ENCODE results near the gene CSNK2B.

The CSNK2B gene

DNA sequence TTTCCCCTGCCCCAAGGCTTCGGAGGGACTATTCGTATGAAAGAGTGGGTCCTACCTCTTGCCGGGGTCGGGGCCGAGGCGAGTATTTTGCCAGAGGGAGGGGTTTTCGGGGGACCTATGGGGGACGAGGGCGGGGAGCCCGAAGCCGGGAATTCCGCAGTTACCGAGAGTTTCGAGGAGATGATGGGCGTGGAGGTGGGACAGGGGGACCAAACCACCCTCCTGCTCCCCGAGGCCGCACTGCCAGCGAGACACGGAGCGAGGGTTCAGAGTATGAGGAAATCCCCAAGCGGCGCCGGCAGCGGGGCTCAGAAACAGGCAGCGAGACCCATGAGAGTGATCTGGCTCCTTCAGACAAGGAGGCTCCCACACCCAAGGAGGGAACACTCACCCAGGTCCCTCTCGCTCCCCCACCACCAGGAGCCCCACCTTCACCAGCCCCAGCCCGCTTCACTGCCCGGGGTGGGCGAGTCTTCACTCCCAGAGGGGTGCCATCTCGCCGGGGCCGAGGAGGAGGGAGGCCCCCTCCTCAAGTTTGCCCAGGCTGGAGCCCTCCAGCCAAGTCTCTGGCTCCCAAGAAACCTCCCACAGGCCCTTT, 34.1 kb upstream of the CSNK2B start:
- no peak for ATAC-seq

DNA sequence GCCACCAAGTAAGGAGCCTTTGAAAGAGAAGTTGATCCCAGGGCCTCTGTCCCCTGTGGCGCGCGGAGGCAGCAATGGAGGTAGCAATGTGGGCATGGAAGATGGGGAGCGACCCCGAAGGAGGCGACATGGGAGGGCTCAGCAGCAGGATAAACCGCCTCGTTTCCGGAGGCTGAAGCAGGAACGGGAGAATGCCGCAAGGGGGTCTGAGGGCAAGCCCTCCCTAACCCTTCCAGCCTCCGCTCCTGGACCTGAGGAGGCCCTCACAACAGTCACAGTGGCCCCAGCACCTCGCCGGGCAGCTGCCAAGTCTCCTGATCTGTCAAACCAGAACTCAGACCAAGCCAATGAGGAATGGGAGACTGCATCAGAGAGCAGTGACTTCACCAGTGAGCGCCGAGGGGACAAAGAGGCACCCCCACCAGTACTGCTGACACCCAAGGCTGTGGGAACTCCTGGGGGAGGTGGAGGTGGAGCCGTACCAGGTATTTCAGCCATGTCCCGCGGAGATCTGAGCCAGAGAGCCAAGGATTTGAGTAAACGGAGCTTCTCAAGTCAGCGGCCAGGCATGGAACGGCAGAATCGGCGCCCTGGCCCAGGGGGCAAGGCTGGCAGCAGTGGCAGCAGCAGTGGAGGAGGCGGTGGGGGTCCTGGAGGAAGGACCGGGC, 33.5 kb upstream of the CSNK2B start:
- H3K36me3 Mint-ChIP-seq: peaks cover 100% of the 10 kb centered on the region

More for the DNA sequence above, 34.1 kb upstream of the CSNK2B start:
- peaks cover 29% of the 10 kb centered on the region for H3K4me1 Mint-ChIP-seq
- no peak overlapping the region for H3K4me3 Mint-ChIP-seq
- no peak for DNase-seq (ENCODE audit: low spot score in 2 of 2)
- H3K9me3 Mint-ChIP-seq: no peaks in the 10 kb centered on the region
- peak overlapping the region; percentile 83 for H3K27ac Mint-ChIP-seq
- H3K36me3 Mint-ChIP-seq: peaks cover 100% of the 10 kb centered on the region

DNA sequence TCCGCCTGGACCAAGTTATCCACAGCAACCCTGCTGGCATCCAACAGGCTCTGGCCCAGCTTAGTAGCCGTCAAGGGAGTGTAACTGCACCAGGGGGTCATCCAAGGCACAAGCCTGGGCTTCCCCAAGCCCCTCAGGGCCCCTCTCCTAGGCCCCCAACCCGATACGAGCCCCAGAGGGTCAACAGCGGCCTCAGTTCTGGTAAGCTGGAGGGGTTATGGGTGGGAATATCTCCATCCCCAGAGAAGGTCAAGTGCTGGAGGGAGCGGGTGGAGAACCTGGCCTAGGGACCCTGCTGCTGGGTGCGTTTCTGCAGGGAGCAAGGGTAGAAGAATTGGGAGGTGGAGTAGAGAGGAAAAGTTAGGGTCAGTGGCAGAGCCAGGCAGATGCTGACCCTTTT, 32.4 kb upstream of the CSNK2B start:
- H3K36me3 Mint-ChIP-seq: peaks cover 100% of the 10 kb centered on the region
- H3K9me3 Mint-ChIP-seq: no peaks in the 10 kb centered on the region
- DNase-seq (ENCODE audit: low spot score in 2 of 2) (no peak), ATAC-seq (no peak)
- H3K4me3 Mint-ChIP-seq: no peak overlapping the region
- H3K4me1 Mint-ChIP-seq: peaks cover 15% of the 10 kb centered on the region
- peak overlapping the region; percentile 83 for H3K27ac Mint-ChIP-seq

More for the DNA sequence above, 33.5 kb upstream of the CSNK2B start:
- DNase-seq (ENCODE audit: low spot score in 2 of 2) (no peak), ATAC-seq (no peak)
- Mint-ChIP-seq H3K4me3 (no peak overlapping the region), H3K27ac (peak overlapping the region; percentile 83), H3K9me3 (no peaks in the 10 kb centered on the region), H3K4me1 (peaks cover 23% of the 10 kb centered on the region)

DNA sequence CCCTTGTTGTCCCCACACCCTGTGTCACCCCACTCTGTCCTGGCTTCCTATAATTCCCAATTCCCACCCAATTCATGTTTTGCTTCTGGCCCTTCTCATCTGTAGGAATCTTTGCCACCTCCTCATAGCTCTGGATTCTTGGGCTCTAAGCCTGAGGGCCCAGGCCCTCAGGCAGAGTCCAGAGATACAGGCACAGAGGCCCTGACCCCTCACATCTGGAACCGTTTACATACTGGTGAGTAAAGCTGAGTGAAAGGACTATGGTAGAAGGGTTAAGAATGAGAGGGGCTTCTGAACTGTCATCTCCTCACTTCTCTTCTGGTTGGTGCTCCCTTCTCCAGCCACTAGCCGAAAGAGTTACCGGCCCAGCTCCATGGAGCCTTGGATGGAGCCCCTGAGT, 31.7 kb upstream of the CSNK2B start:
- ATAC-seq (no peak), DNase-seq (ENCODE audit: low spot score in 2 of 2) (no peak)
- Mint-ChIP-seq H3K27ac (peak overlapping the region; percentile 38), H3K4me1 (peaks cover 15% of the 10 kb centered on the region), H3K36me3 (peaks cover 100% of the 10 kb centered on the region), H3K9me3 (no peaks in the 10 kb centered on the region), H3K4me3 (no peak overlapping the region)

DNA sequence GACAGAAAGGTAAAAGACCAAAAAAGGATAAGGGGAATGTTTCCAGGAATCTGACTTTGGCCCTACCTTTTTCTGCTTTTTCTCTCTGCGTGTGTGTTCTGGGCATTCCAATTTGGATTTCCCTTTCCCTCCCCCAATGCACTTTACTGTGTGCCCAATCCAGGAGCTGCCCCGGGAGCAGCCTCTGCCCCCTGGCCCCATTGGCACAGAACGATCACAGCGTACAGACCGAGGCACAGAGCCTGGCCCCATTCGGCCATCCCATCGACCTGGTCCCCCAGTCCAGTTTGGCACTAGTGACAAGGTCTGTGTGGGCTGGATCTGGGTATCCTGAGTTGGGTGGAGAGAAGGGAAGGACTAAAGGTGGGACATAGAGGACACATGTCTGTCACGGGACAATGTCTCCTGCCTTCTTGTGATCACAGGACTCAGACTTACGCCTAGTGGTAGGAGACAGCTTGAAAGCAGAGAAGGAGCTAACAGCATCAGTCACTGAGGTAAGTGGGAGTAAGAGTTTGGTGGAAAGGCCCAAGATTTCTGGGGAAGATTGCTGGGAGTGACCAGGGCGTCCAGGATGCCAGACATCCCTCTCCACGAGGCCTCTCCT, 30.8 kb upstream of the CSNK2B start:
- ATAC-seq: no peak
- H3K36me3 Mint-ChIP-seq: peaks cover 100% of the 10 kb centered on the region
- peaks cover 21% of the 10 kb centered on the region for H3K4me1 Mint-ChIP-seq

DNA sequence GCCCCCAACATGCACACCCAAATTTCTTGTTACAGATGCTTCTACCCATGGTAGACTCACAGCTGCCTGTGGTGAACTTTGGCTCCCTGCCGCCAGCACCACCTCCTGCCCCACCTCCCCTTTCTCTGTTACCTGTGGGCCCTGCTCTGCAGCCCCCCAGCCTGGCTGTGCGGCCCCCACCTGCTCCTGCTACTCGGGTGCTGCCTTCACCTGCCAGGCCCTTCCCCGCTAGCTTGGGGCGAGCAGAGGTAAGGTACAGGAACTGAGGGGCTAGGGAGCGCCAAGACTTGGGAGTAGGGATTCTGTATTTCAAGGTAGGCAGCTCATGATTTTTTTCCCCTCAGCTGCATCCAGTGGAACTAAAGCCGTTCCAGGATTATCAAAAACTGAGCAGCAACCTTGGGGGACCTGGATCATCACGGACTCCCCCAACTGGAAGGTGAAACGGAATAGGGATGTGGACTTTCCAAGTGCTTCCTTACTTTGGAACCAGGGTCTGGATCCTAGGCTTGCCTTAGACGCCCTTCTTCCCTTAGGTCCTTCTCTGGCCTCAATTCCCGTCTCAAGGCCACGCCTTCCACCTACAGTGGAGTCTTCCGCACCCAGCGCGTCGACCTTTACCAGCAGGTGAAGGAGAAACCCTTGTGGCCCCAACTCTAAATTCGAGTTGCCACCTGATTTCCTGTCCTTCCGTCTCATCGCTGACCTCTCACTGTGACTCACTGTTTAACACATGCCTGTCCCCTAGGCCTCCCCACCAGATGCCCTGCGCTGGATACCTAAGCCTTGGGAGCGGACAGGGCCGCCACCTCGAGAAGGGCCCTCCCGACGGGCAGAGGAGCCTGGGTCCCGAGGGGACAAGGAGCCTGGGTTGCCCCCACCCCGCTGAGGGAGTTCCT, 28.9 kb upstream of the CSNK2B start:
- Mint-ChIP-seq H3K27ac (peak overlapping the region; percentile 38), H3K9me3 (no peaks in the 10 kb centered on the region), H3K4me1 (peaks cover 23% of the 10 kb centered on the region), H3K4me3 (no peak overlapping the region), H3K36me3 (peaks cover 100% of the 10 kb centered on the region)
- no peak for ATAC-seq
- DNase-seq (ENCODE audit: low spot score in 2 of 2): no peak

More for the DNA sequence above, 30.8 kb upstream of the CSNK2B start:
- Mint-ChIP-seq H3K4me3 (no peak overlapping the region), H3K27ac (peak overlapping the region; percentile 38), H3K9me3 (no peaks in the 10 kb centered on the region)
- DNase-seq (ENCODE audit: low spot score in 2 of 2): no peak

DNA sequence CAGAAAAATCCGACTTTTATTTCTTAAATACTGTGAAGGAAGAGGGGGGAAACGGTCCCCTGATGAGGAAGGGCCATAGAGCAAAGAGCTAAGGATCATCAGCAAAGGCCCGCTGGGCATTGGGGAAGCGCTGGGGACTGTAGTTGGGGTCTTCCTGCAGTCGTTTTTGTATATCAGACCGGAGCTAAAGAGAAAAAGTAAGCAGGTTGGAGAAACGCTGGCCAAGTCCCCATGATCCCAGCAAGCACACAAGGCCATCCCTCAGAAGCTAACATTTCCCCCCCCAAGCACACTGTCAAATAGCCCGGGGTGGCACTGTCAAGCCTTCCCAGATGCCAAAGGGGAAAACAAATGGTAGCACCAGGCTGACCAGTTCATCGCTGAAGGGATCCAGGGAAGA, 26.8 kb upstream of the CSNK2B start:
- ATAC-seq: no peak
- no peak for DNase-seq (ENCODE audit: low spot score in 2 of 2)
- H3K4me1 Mint-ChIP-seq: peaks cover 11% of the 10 kb centered on the region
- H3K4me3 Mint-ChIP-seq: no peak overlapping the region
- H3K36me3 Mint-ChIP-seq: peaks cover 100% of the 10 kb centered on the region
- peak overlapping the region; percentile 81 for H3K27ac Mint-ChIP-seq
- no peaks in the 10 kb centered on the region for H3K9me3 Mint-ChIP-seq

DNA sequence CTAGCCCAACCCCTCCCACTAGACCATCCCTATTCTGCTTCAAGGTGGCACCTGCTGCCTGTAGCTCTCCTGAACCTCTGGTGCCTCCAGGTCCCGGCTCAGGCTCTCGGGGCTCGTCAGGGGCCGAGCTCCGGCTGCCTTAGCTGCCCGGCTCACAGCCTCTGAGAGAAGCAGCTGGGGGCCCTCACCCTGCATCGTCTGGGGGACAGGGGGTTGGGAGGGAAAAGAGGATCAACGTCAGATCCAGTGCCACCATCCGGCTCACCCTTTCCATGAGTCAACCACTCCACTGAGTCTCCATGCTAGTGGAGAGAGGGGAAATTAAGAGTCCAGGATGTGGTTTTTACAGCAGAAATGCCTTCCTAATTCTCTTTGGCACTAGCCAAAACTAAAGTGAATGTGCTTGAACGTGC, 26.4 kb upstream of the CSNK2B start:
- DNase-seq (ENCODE audit: low spot score in 2 of 2) (no peak), ATAC-seq (peak; percentile 48)
- Mint-ChIP-seq H3K27ac (peak overlapping the region; percentile 85), H3K4me1 (peaks cover 8% of the 10 kb centered on the region), H3K36me3 (peaks cover 100% of the 10 kb centered on the region), H3K4me3 (no peak overlapping the region), H3K9me3 (no peaks in the 10 kb centered on the region)

DNA sequence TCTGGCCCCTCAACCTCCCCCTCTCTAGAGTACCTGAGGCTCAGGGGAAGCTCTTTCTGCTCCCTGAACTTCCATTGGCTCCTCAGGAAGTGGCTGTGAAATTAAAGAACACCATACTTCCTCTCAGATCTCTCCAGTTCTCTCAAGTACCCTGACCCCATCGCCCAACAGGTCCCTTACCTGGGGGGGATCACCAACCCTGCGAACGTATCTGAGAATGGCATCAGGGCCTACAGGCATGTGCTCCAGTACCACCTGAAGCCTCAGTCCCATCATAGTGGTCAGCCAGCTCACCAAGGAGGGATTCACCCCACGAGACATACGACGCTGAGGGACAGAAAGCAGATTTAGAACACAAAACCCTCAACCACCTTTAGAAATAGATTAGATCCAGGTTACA, 25.3 kb upstream of the CSNK2B start:
- ATAC-seq (no peak), DNase-seq (ENCODE audit: low spot score in 2 of 2) (no peak)
- peak overlapping the region; percentile 85 for H3K27ac Mint-ChIP-seq
- no peaks in the 10 kb centered on the region for H3K9me3 Mint-ChIP-seq
- peaks cover 15% of the 10 kb centered on the region for H3K4me1 Mint-ChIP-seq
- H3K4me3 Mint-ChIP-seq: no peak overlapping the region
- peaks cover 100% of the 10 kb centered on the region for H3K36me3 Mint-ChIP-seq

DNA sequence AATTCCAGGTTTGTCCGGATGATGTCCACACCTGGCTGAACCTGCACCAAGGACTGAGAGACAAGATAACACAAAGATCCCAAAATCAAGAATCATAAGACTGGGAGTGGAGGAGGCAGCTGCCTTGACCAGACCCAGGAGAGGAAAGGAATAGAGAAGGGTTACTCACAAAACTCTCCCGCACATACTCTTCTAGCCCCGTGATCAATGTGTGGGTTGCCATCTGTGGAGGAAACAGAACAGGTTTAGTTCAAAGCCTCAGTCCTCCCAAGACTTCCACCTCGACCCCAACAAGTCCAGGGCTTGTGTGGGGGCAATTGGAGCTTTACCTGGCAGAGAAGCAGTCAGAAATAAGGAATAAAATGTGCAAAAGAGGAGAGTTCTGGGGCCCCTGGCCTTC, 24.5 kb upstream of the CSNK2B start:
- no peak for ATAC-seq
- Mint-ChIP-seq H3K27ac (peak overlapping the region; percentile 85), H3K9me3 (no peaks in the 10 kb centered on the region), H3K4me3 (no peak overlapping the region), H3K36me3 (peaks cover 100% of the 10 kb centered on the region), H3K4me1 (peaks cover 16% of the 10 kb centered on the region)
- no peak for DNase-seq (ENCODE audit: low spot score in 2 of 2)

DNA sequence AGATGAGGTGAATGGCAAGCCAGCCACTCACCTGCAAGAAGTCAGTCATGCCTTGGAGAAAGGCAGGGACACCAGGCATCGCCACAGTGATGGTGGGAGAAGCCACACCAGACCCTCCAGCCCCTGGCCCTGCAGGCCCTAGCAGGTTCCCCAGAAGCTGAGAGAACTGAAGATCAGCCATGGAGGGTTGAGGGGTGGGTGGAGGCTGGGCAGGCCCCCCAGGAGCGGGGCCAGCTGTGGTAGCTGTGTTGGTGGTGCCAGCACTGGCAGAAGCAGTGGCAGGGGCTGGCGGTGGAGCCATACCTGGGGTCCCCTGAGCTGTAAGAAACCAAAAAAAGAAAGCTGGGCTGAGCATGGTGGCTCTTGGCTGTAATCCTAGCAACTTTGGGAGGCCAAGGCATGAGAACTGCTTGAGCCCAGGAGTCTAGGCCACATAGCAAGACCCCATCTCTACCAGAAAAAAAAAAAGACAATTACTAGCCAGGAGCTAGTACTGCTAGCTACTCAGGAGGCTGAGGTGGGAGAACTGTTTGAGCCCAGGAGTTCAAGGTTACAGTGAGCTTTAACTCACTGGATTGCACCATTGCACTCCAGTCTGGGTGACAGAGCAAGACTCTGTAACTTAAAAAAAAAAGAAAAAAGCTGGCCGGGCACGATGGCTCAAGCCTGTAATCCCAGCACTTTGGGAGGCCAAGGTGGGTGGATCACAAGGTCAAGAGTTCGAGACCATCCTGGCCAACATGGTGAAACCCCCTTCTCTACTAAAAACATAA, 22.9 kb upstream of the CSNK2B start:
- Mint-ChIP-seq H3K4me1 (peaks cover 21% of the 10 kb centered on the region), H3K27ac (no peak overlapping the region), H3K4me3 (no peak overlapping the region), H3K9me3 (no peaks in the 10 kb centered on the region), H3K36me3 (peaks cover 100% of the 10 kb centered on the region)
- DNase-seq (ENCODE audit: low spot score in 2 of 2) (no peak), ATAC-seq (no peak)

DNA sequence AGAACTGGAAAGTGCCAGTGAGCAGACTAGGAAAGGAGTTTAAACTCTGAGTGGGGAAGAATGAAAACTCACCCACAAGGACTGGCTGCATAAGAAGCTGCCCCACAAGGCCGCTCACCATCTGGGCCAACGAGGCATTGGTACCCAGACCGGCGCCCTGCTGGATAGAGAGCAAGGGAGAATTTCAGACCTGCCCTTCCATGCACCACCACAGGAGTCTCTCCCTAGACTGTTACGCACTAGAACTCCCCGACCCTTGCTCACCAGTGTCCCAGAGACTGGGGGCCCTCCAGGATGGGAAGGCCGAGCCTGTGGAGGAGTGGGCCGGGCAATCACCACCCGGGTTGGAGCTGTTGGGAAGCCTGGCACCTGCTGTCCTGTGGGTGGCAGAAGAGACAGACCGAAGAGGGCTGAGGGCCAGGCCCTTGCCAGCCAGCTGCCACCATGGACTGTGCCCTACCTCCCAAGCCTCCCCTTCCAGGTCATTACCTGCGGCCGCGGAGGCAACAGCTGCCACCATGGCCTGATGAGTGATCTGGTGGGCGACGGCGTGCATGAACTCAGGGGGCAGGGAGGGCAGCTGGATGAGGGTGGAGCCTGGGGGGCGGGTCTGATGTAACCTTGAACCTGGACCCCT, 21.9 kb upstream of the CSNK2B start:
- Mint-ChIP-seq H3K4me3 (no peak overlapping the region), H3K9me3 (no peaks in the 10 kb centered on the region), H3K36me3 (peaks cover 100% of the 10 kb centered on the region), H3K27ac (peak overlapping the region; percentile 87), H3K4me1 (peaks cover 21% of the 10 kb centered on the region)
- ATAC-seq: no peak
- no peak for DNase-seq (ENCODE audit: low spot score in 2 of 2)

DNA sequence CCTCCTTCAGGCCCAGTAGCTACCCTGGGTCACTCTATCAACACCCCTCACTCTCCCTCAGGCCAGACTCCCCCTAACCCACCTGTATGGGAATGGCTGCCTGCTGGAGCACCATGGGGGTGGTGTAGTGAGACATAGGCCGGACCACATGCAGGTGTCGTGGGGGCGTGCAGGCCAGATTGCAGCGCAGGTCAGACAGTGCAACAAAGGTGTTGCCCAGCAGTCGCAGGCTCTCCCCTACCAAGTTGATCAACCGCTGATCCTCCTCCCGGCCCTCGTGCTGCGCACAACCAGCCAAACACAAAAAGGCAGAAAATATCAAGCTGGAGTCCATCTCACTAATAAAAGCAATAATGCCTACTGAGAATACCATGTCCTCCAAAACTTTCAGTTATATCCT, 20.6 kb upstream of the CSNK2B start:
- peaks cover 100% of the 10 kb centered on the region for H3K36me3 Mint-ChIP-seq
- peak overlapping the region; percentile 87 for H3K27ac Mint-ChIP-seq
- H3K9me3 Mint-ChIP-seq: no peaks in the 10 kb centered on the region
- peaks cover 25% of the 10 kb centered on the region for H3K4me1 Mint-ChIP-seq
- H3K4me3 Mint-ChIP-seq: no peak overlapping the region
- DNase-seq (ENCODE audit: low spot score in 2 of 2) (no peak), ATAC-seq (no peak)

DNA sequence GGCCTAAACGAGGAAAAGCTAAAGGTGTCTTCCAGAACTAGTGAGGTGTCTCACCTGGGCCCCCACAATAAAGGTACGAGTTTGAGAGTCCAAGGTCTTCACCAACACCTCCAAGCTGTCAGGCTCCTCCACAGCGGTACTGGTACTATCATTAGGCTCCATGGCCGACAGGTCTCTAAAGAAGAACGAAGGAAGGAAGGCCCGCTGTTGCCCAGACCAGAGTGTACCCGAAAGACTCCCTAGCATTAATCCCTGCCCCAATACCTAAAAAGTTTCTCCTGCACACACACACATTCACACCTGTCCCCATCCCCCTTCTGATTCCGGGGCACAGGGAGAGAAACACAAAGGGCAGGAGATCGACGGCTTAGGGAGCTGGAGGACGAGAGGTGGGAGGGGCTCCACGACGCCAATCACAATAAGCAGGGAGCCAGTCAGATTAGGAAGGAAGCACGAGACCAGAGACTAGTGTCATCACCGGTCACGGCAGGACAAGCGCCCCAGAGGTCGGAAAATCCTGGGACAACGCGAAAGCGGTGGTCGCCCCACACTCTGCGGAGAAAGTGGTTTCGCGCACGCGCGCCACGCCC, 14.2 kb upstream of the CSNK2B start:
- peaks cover 49% of the 10 kb centered on the region for H3K4me1 Mint-ChIP-seq
- no peak for DNase-seq (ENCODE audit: low spot score in 2 of 2)

More for the DNA sequence above, 14.2 kb upstream of the CSNK2B start:
- peak; percentile 72 for ATAC-seq
- Mint-ChIP-seq H3K9me3 (no peaks in the 10 kb centered on the region), H3K36me3 (peaks cover 85% of the 10 kb centered on the region), H3K27ac (peak overlapping the region; percentile 99), H3K4me3 (peak overlapping the region; percentile 96)
